Neural cell (in vitro differentiated cells): ENCODE data around the gene F2.

ENCODE experiments used
- EP300 ChIP-seq: fragments of 450-650 bp; conservative IDR thresholded peaks from 2 replicates; pipeline ENCODE4 v1.6.1; 2014; ENCODE audit warnings: antibody characterized with exemption, mild to moderate bottlenecking, moderate library complexity; ENCODE audit not compliant: poor library complexity, severe bottlenecking
- TAF1 ChIP-seq: IDR thresholded peaks from 2 replicates; pipeline ENCODE4 v1.6.1; 2012; ENCODE audit warnings: low read depth
- TF ChIP-seq, protein P1 (sequence below): IDR thresholded peaks from 2 replicates; pipeline ENCODE4 v1.6.1; 2012; ENCODE audit warnings: borderline replicate concordance
- TF ChIP-seq, protein P2 (sequence below): fragments of 450-650 bp; IDR thresholded peaks from 2 replicates; pipeline ENCODE4 v1.5.1; 2014; ENCODE audit warnings: antibody characterized with exemption, mild to moderate bottlenecking, moderate library complexity; ENCODE audit not compliant: poor library complexity, severe bottlenecking

DNA sequence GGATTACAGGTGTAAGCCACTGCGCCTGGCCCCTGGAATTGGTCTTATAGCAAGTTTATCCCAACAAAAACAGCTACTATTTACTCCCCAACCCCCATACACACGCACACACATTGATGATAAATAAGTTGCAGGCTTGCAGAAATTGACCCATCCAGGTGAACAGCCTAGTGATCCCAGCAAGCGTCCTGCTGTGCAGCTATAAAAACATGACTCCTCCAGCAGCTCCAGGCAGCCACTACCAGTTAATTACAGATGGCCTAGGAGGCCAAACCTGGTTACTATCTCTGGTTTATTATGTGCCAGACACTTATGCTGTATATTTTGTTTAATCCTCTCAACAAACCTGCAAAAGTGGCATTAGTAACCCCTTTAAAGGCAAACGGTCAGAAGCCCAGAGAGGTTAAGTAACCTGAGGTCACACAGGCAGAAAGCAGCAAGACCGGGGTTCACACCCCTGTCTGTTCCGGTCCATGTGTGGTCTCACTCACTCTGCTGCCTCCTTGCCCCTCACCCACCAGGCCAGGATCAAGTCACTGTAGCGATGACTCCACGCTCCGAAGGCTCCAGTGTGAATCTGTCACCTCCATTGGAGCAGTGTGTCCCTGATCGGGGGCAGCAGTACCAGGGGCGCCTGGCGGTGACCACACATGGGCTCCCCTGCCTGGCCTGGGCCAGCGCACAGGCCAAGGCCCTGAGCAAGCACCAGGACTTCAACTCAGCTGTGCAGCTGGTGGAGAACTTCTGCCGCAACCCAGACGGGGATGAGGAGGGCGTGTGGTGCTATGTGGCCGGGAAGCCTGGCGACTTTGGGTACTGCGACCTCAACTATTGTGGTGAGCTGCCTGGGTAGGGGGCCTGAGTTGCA, 6.6 kb downstream of the F2 start:
- TF ChIP-seq, protein P1, sequence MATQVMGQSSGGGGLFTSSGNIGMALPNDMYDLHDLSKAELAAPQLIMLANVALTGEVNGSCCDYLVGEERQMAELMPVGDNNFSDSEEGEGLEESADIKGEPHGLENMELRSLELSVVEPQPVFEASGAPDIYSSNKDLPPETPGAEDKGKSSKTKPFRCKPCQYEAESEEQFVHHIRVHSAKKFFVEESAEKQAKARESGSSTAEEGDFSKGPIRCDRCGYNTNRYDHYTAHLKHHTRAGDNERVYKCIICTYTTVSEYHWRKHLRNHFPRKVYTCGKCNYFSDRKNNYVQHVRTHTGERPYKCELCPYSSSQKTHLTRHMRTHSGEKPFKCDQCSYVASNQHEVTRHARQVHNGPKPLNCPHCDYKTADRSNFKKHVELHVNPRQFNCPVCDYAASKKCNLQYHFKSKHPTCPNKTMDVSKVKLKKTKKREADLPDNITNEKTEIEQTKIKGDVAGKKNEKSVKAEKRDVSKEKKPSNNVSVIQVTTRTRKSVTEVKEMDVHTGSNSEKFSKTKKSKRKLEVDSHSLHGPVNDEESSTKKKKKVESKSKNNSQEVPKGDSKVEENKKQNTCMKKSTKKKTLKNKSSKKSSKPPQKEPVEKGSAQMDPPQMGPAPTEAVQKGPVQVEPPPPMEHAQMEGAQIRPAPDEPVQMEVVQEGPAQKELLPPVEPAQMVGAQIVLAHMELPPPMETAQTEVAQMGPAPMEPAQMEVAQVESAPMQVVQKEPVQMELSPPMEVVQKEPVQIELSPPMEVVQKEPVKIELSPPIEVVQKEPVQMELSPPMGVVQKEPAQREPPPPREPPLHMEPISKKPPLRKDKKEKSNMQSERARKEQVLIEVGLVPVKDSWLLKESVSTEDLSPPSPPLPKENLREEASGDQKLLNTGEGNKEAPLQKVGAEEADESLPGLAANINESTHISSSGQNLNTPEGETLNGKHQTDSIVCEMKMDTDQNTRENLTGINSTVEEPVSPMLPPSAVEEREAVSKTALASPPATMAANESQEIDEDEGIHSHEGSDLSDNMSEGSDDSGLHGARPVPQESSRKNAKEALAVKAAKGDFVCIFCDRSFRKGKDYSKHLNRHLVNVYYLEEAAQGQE, result no peak
- TF ChIP-seq, protein P2, sequence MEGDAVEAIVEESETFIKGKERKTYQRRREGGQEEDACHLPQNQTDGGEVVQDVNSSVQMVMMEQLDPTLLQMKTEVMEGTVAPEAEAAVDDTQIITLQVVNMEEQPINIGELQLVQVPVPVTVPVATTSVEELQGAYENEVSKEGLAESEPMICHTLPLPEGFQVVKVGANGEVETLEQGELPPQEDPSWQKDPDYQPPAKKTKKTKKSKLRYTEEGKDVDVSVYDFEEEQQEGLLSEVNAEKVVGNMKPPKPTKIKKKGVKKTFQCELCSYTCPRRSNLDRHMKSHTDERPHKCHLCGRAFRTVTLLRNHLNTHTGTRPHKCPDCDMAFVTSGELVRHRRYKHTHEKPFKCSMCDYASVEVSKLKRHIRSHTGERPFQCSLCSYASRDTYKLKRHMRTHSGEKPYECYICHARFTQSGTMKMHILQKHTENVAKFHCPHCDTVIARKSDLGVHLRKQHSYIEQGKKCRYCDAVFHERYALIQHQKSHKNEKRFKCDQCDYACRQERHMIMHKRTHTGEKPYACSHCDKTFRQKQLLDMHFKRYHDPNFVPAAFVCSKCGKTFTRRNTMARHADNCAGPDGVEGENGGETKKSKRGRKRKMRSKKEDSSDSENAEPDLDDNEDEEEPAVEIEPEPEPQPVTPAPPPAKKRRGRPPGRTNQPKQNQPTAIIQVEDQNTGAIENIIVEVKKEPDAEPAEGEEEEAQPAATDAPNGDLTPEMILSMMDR, result no peak
- TF ChIP-seq TAF1 (no peak), EP300 (no peak)
